HG03575 (cell line): ENCODE results near the gene TYW1.
"Not testable (repeated sequence)": the region's sequence is repeated elsewhere in the genome, so short reads cannot be mapped to it uniquely, and the experiment has no call there.

Experiments used
- ATAC-seq: cut with Tn5 transposase; IDR thresholded peaks from one replicate; pipeline ENCODE4 v1.9.1; 2021; ENCODE audit not compliant: unreplicated experiment, insufficient number of reproducible peaks, low FRiP score; ENCODE audit errors: extremely low read depth

TYW1 gene

DNA sequence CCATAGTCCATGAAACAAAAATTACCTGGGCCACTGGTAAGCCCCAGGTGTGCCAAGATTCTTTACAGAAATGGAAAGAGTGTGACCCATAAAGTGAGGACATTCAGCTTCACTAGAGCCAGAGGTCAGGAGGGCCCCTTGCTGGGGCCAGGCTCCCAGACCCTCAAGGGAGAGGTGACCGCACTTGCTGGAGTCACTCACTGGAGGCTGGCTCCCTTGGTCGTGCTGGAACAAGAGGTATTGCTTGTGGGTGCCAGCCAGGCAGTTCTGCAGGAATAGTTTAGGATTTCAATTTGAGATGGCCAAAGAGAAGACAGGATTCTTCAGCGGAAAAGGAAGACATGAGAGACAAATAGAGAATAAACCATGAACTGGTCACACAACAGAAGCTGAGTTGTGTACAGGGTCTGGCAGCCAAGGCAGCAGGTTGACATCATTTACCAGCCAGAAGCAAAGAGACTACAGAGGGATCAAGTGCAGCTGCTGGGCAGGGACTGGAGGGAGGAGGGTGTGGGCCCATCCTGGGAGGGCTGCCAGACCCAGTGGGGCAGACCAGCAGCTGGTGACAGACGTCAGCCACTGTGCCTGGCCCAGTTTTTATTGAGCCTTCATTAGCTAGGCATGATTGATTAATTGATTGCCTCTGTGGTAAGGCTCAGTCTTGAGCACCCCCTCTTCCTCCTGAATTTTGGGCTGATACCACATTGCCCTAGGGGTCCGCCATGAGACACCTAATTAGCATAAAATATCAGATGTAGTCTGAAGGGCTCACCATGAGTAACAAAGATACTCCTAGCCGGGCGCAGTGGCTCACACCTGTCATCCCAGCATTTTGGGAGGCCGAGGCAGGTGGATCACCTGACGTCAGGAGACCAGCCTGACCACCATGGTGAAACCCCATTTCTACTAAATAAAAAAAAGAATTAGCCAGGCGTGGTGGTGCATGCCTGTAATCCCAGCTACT is 40.1 kb downstream of the TYW1 start:
- ATAC-seq: not testable (repeated sequence)

DNA sequence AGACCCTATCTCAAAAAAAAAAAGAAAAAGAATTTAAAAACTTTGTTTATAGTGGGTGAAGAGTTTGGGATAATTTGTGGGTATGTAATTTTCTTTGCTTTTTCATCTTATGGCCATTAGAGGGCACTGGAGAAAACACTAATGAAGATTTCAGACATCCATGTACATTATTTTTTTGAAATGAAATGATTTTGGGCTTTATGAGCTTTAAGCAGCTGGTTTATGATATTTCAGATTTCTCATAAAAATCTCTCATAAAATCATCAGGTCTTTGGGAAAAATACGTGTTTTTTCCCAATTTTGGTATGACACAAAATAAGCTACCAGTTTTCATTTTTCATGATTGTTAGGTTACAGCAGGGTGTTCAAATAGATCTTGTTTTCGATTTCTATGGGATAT is 44.2 kb downstream of the TYW1 start:
- not testable (repeated sequence) for ATAC-seq

DNA sequence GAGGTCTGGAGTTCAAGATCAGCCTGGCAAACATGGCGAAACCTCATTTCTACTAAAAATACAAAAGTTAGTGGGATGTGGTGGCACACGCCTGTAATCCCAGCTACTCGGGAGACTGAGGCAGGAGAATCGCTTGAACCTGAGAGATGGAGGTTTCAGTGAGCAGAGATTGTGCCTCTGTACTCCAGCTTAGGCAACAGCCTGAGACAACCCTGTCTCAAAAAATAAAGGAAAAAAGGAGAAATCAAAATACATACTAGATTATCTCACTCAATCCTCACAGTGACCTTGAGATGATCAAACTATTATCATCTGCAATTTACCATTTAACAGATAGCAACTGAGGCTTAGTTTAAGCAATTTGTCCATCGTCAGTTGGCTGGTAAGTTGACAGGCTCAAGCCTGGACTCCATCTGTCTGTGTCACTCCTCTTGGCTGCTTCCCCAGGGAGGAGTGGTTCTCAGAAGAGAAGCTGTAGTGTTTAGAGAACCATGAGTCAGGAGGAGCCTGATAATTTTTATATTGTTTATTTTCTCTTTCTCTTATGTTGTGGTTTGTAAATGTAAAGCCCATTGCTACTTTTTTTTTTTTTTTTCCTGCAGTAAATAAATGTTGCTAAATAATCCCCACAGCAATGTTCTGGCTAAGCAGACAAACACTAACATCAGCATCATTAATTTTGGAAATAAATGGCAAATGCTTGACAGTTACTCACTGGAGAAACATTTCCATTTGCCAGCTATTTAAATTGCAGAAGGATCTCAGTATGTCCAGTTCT is 46.3 kb downstream of the TYW1 start:
- ATAC-seq: not testable (repeated sequence)

DNA sequence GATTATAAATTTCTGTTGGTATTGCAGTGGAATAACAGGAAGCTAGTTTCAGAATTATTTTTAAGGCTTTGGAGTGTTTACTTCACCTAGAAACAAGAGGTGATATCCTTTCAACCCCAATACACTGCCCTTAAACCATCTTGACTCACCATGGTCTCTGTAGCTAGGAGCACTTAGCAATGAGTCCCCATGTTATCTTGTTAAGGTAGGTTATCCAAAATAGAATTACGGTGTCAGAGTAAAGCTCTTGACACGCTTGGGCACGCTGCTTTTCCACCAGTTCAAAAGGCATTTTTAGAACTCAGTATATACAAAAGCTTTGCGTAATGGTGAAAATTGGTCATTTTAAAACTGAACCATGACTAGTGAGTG is 46.9 kb downstream of the TYW1 start:
- ATAC-seq: not testable (repeated sequence)

DNA sequence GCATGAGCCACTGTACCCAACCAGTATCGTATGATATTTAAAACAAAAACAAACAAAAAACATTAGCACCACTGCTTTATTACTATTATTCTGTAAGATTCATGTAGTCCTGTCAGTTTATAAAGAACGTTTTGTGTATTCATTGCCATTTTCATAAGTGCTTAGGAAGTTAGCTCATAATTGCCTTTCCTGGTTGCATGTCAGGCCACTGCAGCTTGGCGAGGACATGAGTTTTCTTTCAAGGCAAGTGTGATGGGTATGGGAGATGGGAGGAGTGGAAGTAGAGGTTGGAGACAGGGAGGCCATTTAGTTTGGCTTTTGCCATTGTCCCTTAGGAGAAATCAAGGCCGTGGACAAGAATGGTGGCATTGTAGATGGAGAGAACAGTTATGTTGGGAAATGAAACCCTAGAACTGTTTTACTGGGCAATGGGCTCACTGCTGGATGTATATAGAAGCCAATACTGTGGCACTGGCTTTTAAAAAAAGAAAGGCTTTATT is 48.9 kb downstream of the TYW1 start:
- no peak for ATAC-seq

DNA sequence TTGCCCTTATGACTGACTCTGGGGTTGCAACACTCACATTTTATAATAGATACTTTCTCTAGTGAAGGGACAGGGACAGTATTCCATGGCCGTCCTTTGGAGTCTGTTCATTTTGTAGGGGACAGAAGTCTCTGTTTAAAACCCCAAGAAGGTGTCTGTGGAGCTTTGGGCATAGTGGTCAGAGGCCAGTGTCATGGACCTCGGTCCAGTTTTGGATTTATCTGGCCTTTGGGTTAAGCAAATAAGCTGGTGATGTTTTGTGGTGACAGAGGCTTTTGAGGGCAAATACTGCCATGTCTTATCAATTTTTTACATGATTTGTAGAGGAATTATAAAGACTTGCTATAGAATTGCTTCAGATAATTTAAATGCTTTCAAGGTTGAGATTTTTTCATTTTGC is 50.2 kb downstream of the TYW1 start:
- ATAC-seq: not testable (repeated sequence)

DNA sequence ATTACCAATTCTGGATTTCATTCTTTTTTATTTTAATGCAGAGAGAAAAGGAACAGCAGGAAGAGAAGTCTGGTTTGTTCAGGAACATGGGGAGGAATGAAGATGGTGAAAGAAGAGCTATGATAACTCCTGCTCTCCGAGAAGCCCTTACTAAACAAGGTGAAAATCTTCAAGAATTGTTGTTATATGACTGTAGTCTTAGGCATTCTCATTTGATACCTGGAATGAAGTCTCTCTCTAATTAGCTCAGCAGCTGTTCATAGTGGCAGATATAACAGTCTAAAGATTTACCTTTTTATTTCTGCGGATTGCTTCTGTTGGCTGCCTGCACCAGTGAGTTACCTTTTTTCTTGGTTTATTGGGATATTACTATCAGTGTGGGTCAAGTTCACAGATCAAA is 53.3 kb downstream of the TYW1 start:
- not testable (repeated sequence) for ATAC-seq

DNA sequence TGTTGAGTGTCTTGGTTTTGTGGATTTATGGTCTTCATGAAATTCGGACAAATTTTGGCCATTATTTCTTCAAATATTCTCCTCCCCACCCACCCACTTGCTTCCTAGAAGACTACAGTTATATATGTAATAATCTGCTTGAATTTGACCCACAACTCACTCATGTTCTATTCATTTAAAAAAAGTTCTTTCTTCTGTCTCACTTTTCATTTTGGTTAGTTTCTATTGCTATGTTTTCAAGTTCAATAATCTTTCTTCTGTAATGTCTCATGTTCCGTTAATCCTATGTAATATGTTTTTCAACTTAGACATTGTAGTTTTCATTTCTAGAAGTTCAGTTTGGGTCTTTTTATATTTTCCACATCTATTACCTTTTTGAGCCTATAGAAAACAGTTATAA is 55.5 kb downstream of the TYW1 start:
- ATAC-seq: not testable (repeated sequence)

DNA sequence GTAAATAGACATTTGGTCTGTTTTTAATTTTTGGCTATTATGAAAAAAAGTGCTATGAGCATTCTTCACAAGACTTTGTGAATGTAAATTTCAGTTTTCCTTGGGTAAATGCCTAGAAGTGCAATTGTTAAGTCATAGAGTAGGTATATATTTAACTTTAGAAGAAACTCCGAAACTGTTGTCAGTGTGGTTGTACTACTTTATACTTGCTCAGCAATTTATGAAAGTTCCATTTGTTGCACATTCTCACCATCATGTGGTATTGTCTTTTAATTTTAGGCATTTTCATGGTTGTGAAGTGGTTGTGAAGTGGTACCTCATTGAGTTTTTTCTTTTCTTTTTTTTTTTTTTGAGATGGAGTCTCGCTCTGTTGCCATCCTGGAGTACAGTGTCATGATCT is 60.0 kb downstream of the TYW1 start:
- ATAC-seq: no peak

DNA sequence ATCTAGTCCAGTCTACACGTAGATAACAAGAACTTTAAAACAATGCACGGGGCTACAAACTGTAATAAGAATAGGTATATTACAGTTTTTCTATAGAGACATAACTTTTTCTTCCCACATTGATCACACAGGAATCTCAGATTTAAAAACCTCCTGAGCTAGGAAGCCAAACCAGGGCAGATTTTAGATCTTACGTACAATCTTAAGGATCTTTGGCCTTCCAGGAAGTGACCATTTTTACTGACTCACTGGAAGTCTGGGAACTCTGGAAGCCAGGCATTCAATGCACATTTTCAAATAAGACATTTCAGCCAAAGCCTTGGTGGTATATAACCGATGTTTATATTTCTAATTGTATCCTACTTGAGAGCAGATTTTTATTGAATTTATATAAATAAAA is 64.7 kb downstream of the TYW1 start:
- ATAC-seq: not testable (repeated sequence)

DNA sequence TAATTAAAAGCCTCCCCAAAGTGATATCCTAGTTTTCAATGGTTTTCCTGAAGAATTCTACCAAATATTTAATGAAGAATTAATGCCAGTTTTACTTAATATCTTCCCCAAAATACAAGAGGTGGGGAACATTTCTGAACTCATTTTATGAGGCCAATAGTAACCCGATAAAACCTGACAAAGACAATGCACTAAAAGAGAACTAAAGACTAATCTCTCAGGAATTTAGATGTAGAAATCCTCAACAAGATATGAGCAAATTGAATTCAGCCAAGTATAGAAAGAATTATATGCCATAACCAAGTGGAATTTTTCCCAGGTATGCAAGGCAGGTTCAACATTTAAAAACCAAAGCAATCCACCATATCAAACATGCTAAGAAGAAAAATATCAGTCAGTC is 66.2 kb downstream of the TYW1 start:
- not testable (repeated sequence) for ATAC-seq

DNA sequence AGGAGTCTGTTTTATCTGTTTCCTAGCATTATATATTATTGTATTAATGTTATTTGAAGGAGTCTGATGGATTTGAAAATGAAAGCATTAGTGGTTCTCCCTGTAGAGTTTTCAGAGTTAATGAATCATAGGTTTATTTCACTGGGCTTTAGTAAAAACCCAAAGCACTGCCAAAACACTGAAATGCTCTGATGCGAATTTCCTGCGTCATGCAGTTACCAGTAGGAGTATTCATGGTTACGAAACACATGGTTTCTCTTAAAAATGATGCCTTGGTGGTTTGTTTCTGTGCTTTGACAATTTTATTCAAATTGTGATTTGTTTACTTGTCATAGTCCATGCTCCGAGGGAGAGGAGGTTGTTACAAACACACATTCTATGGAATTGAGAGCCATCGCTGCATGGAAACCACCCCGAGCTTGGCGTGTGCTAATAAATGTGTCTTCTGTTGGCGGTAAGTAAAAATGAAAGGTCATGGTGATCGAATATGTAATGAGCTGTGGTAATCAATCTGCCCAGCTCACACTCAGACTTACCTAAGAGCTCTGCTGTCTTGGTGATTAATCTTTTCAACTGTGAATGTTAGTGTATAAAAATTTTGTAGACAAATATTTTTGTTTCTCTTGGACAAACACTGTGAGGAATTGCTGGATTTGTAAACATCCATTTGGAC is 70.5 kb downstream of the TYW1 start:
- not testable (repeated sequence) for ATAC-seq

DNA sequence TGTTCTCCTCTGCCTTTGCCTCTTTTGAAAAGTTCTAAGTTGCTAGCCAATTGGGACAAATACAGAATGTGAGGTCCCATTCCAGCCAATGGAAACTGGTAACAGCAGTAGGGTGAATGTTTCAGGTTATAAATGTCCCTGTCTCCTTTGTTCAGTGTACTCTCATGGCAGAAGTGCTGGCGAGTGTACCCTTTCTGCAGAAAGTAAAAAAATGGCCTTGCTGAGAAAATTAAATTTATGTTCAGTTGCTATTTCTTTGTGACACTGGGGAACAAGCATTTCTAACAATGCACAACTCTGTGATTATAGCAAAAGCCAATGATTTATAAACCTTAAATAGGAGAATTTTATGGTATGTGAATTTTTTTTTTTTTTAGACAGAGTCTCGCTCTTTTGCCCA is 79.5 kb downstream of the TYW1 start:
- ATAC-seq: not testable (repeated sequence)

DNA sequence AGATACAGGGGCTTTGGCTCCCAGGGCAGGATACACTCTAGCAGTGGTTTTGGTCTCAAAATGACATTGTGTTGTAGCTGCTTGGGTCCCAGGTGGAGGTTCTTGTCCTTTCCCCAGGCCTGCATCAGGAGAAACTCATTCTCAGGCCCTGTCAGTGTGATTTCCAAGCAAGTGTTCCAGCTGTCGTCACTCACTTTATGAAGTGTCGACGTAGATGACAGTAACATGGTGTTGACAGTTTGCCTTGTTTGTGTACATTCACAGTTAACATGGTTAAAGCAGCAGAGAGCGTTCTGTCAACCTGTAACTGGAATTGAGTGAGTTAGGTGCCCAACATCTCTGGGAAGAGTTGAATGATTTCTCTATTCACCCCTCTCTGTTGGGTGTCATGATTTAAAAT is 86.2 kb downstream of the TYW1 start:
- ATAC-seq: not testable (repeated sequence)

DNA sequence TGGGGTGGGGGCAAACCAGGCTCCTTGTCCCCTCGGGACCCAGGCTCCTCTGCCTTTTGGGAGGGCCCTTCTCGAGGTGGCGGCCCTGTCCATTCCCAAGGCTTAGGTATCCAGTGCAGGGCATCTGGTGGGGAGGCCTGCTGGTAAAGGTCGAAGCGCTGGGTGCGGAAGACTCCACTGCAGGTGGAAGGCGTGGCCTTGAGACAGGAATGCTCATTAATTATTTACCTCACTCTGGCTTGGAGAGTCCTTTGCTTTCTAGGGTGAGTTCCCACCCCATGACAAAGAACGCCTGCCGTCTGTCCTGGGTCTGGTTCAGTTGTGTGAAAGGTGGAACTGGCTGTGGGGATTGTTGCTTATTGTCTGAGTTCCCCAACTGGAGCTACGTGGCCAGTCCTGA is 92.6 kb downstream of the TYW1 start:
- not testable (repeated sequence) for ATAC-seq

DNA sequence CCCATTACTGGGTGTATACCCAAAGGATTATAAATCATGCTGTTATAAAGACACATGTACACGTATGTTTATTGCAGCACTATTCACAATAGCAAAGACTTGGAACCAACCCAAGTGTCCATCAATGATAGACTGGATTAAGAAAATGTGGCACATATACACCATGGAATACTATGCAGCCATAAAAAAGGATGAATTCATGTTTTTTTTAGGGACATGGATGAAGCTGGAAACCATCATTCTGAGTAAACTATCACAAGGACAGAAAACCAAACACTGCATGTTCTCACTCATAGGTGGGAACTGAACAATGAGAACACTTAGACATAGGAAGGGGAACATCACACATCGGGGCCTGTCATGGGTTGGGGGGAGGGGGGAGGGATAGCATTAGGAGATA is 94.4 kb downstream of the TYW1 start:
- ATAC-seq: not testable (repeated sequence)

DNA sequence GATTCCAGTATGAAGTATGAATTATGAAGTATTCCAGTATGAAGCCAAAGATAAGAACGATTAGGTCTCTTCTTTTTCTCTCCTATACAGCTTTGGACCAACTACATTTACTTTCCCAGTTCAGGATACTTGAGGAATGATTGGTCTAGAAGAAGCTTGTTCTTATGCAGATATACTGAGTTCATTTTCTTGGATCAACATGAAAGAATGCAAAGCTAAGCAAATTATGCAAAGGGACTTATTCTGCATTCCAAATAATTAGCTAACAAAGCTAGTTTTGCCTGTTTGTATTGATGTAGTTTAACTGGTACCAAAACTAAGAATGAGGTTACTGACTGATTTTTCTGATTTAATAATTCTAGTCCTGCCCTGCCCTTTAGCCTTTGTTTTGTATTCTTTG is 101.4 kb downstream of the TYW1 start:
- ATAC-seq: not testable (repeated sequence)

DNA sequence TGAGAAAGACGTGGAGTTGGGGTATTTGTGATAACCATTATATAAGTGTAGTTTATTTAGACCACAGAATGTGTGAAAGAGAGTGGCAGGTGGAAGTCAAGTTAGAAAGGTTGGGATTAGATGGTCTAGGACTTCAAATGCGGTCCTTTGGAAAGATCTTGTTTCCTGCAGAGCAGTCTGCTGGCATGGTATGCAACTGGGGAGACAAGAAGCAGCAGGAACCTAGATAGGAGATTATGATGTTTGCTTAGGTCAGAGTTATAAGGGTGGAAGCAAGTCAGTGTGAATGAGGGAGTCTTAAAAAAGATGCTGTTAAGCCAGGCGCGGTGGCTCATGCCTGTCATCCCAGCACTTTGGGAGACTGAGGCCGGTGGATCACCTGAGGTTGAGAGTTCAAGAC is 102.8 kb downstream of the TYW1 start:
- ATAC-seq: not testable (repeated sequence)

DNA sequence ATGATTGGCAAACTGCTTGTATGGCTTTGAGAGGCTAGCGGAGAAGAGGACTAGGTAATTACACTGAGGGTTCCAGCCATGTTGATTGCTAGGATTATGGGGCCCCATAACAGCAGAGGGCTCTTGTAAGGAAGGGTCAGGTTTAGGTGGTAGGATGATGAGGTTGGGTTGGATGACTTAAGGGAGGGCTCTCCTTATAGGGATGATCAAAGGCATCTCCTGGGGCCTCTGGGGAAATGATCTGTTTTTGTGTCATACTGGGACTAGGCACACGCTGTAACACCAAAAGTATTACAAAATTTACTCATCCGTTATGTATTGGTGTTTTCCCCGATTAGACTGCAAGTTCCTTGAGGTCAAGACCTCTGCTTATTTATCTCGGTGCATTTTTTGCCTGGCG is 103.4 kb downstream of the TYW1 start:
- not testable (repeated sequence) for ATAC-seq
